Embryonic facial prominence (tissue), 1 donor: ENCODE results near the gene IDI2.
"Not testable (repeated sequence)": the region's sequence is repeated elsewhere in the genome, so short reads cannot be mapped to it uniquely, and the experiment has no call there.

Source experiments
- DNase-seq: peaks from one replicate; pipeline ENCODE4 v3.0.0-alpha.2; 2016; ENCODE audit errors: extremely low spot score

Gene IDI2

DNA sequence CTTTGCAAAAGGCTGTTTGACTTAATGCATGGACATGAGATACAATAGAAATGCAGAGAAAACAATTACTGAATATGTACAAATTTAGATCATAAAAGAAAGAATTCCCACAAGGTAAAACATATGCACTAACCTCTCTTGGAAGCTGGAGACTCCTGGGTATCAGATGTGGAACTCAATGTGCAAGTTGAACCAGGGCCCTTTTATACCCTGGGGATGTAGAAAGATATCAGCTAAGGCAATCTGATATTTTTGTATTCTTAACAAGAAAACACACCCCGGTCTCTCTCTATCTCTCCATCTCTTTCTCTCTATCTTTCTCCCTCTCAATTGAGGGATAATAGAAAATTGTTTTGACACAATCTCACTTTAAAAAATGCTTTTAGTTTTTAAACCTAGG lies at the start of gene IDI2:
IDI2 (minus strand) TSS at position 177 of the 400 bp plus-strand sequence. CDS start 1,136 bp downstream, outside the sequence.
- no peak for DNase-seq

GRCh38 chr10:1074748-1075308 lies 49.2 kb upstream of the IDI2 start:
- no peak for DNase-seq

GRCh38 chr10:1074052-1074747 lies 48.5 kb upstream of the IDI2 start:
- DNase-seq = no peak

- DNase-seq = no peak
Measured at GRCh38 chr10:1070919-1071318, 45.3 kb upstream of the IDI2 start.

DNA sequence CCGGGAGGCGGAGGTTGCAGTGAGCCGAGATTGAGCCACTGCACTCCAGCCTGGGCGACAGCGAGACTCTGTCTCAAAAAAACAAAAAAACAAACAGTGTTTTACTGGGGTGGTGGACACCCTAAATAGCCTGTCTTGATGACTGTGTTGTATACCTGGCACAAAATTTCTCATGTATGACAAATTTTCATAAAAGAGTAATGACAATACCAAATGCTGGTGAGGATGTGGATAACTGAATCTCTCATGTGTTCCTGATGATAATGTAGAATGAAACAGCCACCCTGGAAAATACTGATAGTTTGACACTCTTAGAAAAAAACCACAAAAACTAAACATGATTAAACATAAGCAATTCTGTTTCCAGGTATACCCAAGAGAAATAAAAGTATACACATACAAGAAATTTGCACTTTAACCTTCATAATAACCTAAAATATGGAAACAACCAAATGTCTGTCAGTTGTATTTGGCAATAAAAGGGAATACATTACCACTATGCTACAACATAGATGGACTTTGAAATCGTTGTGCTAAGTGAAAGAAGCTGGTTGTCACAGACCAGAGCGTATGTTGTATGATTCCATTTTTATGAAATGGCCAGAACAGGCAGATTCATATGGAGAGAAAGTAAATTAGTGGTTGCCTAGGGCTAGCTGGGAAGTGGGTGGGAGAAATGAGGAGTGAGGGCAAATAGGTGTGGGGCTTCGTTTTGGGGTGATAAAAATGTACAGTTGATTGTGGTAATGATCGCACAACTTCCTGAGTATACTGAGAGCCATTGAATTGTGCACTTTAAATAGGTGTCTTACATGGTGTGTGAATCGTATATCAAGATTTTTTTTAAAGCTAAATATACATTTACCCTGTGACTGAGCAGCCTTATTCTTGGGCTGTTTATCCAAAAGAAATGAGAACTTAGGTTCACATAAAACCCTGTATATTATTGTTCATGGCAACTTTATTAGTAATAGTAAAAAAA lies 43.0 kb upstream of the IDI2 start:
- DNase-seq = no peak

GRCh38 chr10:1066734-1067133 lies 41.1 kb upstream of the IDI2 start:
- not testable (repeated sequence) for DNase-seq

- DNase-seq = no peak
Measured at GRCh38 chr10:1064964-1065247, 39.2 kb upstream of the IDI2 start.

- DNase-seq = no peak
Measured at GRCh38 chr10:1063232-1063865, 37.7 kb upstream of the IDI2 start.

- DNase-seq = no peak
Measured at GRCh38 chr10:1061930-1062774, 36.5 kb upstream of the IDI2 start.

GRCh38 chr10:1059902-1060301 lies 34.2 kb upstream of the IDI2 start:
- DNase-seq = no peak

- no peak for DNase-seq
Measured at GRCh38 chr10:1058017-1058416, 32.4 kb upstream of the IDI2 start.

DNA sequence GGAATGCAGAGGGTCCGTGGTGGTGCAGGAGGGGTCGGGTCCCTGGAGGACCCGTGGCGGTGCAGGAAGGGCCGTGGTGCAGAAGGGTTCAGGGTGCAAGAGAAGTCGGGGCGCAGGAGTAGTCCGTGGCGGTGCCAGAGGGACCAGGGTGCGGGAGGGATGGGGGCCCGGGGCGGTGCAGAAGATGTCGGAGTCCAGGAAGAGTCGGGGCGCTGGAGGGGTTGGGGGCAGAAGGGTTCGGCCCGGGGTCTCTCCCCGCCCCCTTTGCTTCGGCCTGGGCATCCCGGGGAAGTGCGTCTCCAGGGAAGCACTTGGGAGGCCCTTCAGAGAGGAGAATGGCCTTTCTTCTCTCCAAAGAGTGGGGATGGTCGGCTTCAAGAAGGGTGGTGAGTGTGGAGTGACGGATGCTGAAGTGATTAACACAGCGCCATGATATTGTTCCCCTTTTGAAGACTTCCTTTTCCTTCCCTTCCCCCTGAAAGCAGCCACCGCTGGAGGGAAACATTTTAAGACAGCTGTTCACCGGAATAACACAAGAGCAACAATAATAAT lies 31.5 kb upstream of the IDI2 start:
- no peak for DNase-seq

DNA sequence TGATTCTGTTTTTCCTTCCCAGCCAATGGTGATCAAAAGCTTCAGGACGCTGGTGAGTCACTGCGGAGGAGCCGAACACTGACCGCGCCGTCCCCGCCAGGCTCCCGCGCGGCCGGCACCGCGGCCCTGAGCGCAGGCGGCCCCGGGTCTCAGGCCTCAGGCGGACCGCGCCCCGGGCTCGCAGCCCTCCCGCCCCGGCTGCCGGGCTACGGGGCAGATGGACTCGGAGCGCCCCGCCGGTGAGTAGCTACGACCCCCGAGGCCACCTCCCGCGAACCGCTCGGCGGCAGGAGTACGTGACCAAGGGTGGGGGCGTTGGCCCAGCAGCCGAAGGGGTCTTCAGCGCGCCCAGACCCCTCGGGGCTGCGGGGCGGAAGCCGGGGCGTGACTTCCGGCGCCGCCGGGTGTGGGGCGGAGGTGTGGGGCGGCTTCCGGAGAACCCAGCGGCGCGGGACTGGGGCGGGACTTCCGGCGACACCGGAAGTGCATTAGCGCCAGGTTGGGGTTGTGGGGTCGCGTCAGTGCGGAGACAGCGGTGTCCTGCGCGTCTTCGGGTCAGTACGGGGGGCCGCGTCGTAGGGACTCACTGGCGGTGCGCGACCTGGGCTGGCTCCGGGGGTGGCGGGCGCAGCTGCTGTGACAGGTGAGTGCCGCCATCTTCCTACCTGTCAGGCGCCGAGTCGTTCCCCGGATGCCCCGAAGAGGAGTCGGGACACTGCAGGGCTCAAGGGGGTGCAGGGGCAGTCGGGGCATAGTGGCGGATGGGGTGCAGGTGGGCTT lies 30.9 kb upstream of the IDI2 start, which contains the start of gene WDR37:
WDR37 (plus strand) TSS at position 60 of the 780 bp plus-strand sequence. CDS start 15,771 bp downstream, outside the sequence.
- DNase-seq = peak; percentile 48

- DNase-seq = no peak
Measured at GRCh38 chr10:1054684-1055083, 29.0 kb upstream of the IDI2 start.

DNA sequence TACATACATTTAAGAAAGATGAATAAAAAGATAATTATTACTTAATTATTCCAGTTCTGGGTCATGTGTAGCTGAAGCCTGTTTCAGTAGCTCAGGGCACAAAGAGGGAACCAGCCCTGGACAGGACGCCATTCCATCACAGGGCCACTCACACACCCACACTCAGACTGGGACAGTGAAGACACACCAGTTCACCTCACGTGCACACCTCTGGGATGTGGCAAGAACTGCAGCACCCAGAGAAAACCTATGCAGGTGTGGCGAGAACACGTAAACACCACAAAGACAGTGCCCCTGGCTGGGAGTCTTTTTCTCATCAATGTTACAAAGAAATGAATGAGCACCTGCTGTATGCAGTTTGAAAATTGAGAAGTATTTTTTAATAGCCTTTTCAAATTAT lies 24.9 kb upstream of the IDI2 start:
- DNase-seq = no peak

DNA sequence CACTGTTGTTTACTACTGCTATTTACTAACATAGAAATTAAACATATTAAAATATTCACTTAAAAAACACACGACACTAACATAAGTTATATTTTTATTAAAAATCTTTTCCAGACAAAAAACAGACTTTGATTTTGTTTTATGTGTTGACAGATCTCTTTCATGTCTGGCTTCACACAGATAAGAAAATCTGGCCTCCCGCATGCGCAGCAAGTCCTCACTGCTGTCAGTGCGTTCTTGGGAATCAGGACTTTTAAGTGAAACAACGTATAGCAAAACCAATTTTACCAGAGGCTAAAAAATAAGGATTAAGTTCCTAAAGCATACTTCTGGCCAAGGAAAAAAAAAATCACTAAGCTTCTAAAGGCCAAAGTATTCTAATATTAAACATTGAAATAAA lies 24.5 kb upstream of the IDI2 start:
- no peak for DNase-seq

DNA sequence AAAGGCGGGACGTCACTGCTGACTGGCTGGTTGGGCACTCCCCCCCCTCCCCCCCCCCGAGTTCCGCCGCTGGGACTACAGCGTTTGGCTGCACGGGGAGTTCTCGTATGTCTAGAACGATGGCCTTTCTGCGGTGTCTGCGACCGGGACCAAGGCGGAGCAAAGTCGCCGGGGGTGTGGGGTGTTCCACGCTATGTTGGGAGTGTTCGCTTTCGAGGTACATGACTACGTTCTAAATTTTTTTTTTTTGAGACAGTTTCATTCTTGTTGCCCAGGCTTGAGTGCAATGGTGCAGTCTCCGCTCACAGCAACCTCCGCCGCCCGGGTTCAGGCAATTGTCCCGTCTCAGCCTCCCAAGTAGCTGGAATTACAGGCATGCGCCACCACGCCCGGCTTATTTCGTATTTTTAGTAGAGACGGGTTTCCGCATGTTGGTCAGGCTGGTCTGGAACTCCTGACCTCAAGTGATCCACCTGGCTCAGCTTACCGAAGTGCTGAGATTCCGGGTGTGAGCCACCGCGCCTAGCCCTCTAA lies 23.8 kb upstream of the IDI2 start:
- no peak for DNase-seq

- peak; percentile 97 for DNase-seq
Measured at GRCh38 chr10:1048732-1049424, 23.2 kb upstream of the IDI2 start, which contains the start of gene IDI1. Gene IDI1 (minus strand): TSS chr10:1049119. CDS start chr10:1049003, 116 bp downstream.

- peak; percentile 13 for DNase-seq
Measured at GRCh38 chr10:1048349-1048731, 22.7 kb upstream of the IDI2 start.
